Mesothelial cell of epicardium (in vitro differentiated cells): Measurements from ENCODE around the gene HSPA14. TPM values are rescaled to one million over a fixed set of nuclear protein-coding genes. Genes with fewer than 3 reads are reported as not detected.

Experiments
- DNase-seq, 2 experiments: peaks; one replicate each; pipeline ENCODE4 v3.0.0; 2021; ENCODE audit warnings: low spot score in 2 of 2; ENCODE audit not compliant: unreplicated experiment in 2 of 2
- H3K27ac Mint-ChIP-seq: 2 replicates; pipeline ENCODE4 v1.8.0; 2021; ENCODE audit warnings: mixed read lengths
- H3K27me3 Mint-ChIP-seq: 2 replicates; pipeline ENCODE4 v1.8.0; 2021; ENCODE audit warnings: low read depth, mixed read lengths
- H3K36me3 Mint-ChIP-seq: 2 replicates; pipeline ENCODE4 v1.8.0; 2021; ENCODE audit warnings: mixed read lengths
- H3K4me1 Mint-ChIP-seq: 2 replicates; pipeline ENCODE4 v1.8.0; 2021; ENCODE audit warnings: mixed read lengths
- H3K4me3 Mint-ChIP-seq: 2 replicates; pipeline ENCODE4 v1.8.0; 2021; ENCODE audit warnings: mild to moderate bottlenecking, moderate library complexity, mixed read lengths
- H3K9me3 Mint-ChIP-seq: 2 replicates; pipeline ENCODE4 v1.8.0; 2021; ENCODE audit warnings: mixed read lengths
- CTCF ChIP-seq: fragments of 200-600 bp; sonication (generic); IDR thresholded peaks from one replicate; pipeline ENCODE4 v1.5.0; 2021; ENCODE audit warnings: antibody characterized with exemption; ENCODE audit not compliant: unreplicated experiment
- total RNA-seq: library from RNA; stranded (reverse); gene quantifications from 3 replicates; pipeline ENCODE4 v1.2.1, GENCODE V29; 2021

Gene HSPA14
- total RNA-seq, 1 donor from 2014 or later: 11.2 TPM

- DNase-seq: no peak
- no peak for TF ChIP-seq CTCF
- Mint-ChIP-seq H3K4me1 (peaks cover 7% of the 10 kb centered on the region), H3K36me3 (no peaks in the 10 kb centered on the region), H3K4me3 (no peak overlapping the region), H3K27me3 (peaks cover 69% of the 10 kb centered on the region), H3K9me3 (no peaks in the 10 kb centered on the region), H3K27ac (no peak overlapping the region)
Observed at GRCh38 chr10:14820775-14821154, 17.3 kb upstream of the HSPA14 start.

- H3K36me3 Mint-ChIP-seq: no peaks in the 10 kb centered on the region
- no peaks in the 10 kb centered on the region for H3K9me3 Mint-ChIP-seq
- peaks cover 79% of the 10 kb centered on the region for H3K27me3 Mint-ChIP-seq
- no peak overlapping the region for H3K4me3 Mint-ChIP-seq
- no peak for DNase-seq
- H3K27ac Mint-ChIP-seq: no peak overlapping the region
- peaks cover 7% of the 10 kb centered on the region for H3K4me1 Mint-ChIP-seq
- TF ChIP-seq CTCF: no peak
Observed at GRCh38 chr10:14821635-14822375, 16.3 kb upstream of the HSPA14 start.

GRCh38 chr10:14822879-14823755 is 15.0 kb upstream of the HSPA14 start:
- Mint-ChIP-seq H3K27me3 (peaks cover 79% of the 10 kb centered on the region), H3K36me3 (no peaks in the 10 kb centered on the region), H3K27ac (peak overlapping the region; percentile 59), H3K4me1 (peaks cover 7% of the 10 kb centered on the region), H3K4me3 (no peak overlapping the region), H3K9me3 (no peaks in the 10 kb centered on the region)
- DNase-seq: no peak
- no peak for TF ChIP-seq CTCF

- Mint-ChIP-seq H3K36me3 (no peaks in the 10 kb centered on the region), H3K27ac (no peak overlapping the region), H3K9me3 (no peaks in the 10 kb centered on the region), H3K4me1 (peaks cover 7% of the 10 kb centered on the region), H3K27me3 (peaks cover 77% of the 10 kb centered on the region), H3K4me3 (no peak overlapping the region)
- no peak for DNase-seq
- TF ChIP-seq CTCF: no peak
Observed at GRCh38 chr10:14823966-14824365, 14.1 kb upstream of the HSPA14 start.

- H3K27ac Mint-ChIP-seq: no peak overlapping the region
- no peaks in the 10 kb centered on the region for H3K36me3 Mint-ChIP-seq
- no peak for TF ChIP-seq CTCF
- no peak overlapping the region for H3K4me3 Mint-ChIP-seq
- no peaks in the 10 kb centered on the region for H3K9me3 Mint-ChIP-seq
- DNase-seq: no peak
- peaks cover 7% of the 10 kb centered on the region for H3K4me1 Mint-ChIP-seq
- H3K27me3 Mint-ChIP-seq: peaks cover 61% of the 10 kb centered on the region
Observed at GRCh38 chr10:14826076-14826829, 11.9 kb upstream of the HSPA14 start.
